K562 (cell line): ENCODE results near the gene TMEM141. TPM values are rescaled to one million over a fixed set of nuclear protein-coding genes. Genes with fewer than 3 reads are reported as not detected.

Source experiments
- ATAC-seq: fragments of 200-7000 bp; cut with Tn5 transposase; 3 replicates; pipeline ENCODE4 v1.9.1; 2020; ENCODE audit warnings: moderate library complexity
- Bru-seq: library from RNA; stranded (reverse); fragments of 400-500 nt; gene quantifications from one replicate; lab custom pipeline; 2021; lab: Mats Ljungman, UMichigan
- BruChase-seq, 2 experiments: library from RNA; stranded (reverse); fragments of 400-500 nt; gene quantifications; one replicate each; lab custom pipeline; 2021; lab: Mats Ljungman, UMichigan
- BruUV-seq: library from RNA; stranded (reverse); fragments of 400-500 nt; replicated peaks from 2 replicates; lab custom pipeline; 2021; lab: Mats Ljungman, UMichigan
- CTCF ChIA-PET: fragments of 300-600 bp; formaldehyde crosslinking; extraction: SDS; loops from one replicate; lab custom pipeline; 2021; ENCODE audit warnings: low intra/inter-chr PET ratio; lab: Yijun Ruan, JAX
- POLR2A ChIA-PET: fragments of 300-600, 350-650 bp; sonication (Branson Sonifier 250); formaldehyde crosslinking; extraction: SDS; loops from one replicate; lab custom pipeline; 2021; ENCODE audit warnings: antibody characterized with exemption, inconsistent platforms; lab: Yijun Ruan, JAX
- DNase-seq, 4 experiments: peaks; one replicate each; pipeline versions ENCODE4 v3.0.0 to v3.0.0-alpha.2; 2011 to 2018; ENCODE audit warnings: low spot score in 3 of 4, mixed read lengths in 3 of 4; ENCODE audit errors: extremely low read depth in 1 of 4
- FAIRE-seq: peaks from 2 replicates; lab custom pipeline; 2011; peaks lifted over from hg19 to GRCh38; lab: Jason Lieb, UNC
- H2AFZ ChIP-seq: 2 replicates; pipeline ENCODE4 v1.6.0; 2011; ENCODE audit warnings: low read depth, low read length, control low read depth, inconsistent platforms
- H3K27ac ChIP-seq: fragments of 200-600 bp; 3 replicates; pipeline ENCODE4 v1.8.0; 2011; ENCODE audit warnings: low read depth, mild to moderate bottlenecking, control low read depth, inconsistent platforms, low read length, moderate library complexity, mixed read lengths; ENCODE audit errors: extremely low read depth
- H3K27me3 ChIP-seq, 2 experiments: fragments of 300-600 bp in 1 of 2; 2 replicates in 1 of 2; 3 replicates in 1 of 2; pipeline versions ENCODE4 v1.6.0 to v1.8.0; 2011; ENCODE audit warnings: inconsistent platforms in 2 of 2, low read length in 2 of 2, mild to moderate bottlenecking in 1 of 2, mixed read lengths in 1 of 2, moderate library complexity in 1 of 2; ENCODE audit not compliant: control insufficient read depth in 2 of 2, insufficient read depth in 2 of 2
- H3K36me3 ChIP-seq: fragments of 300-600 bp; 3 replicates; pipeline ENCODE4 v1.8.0; 2011; ENCODE audit warnings: mild to moderate bottlenecking, low read length, inconsistent platforms; ENCODE audit not compliant: control insufficient read depth, insufficient read depth
- H3K4me1 ChIP-seq, 2 experiments: fragments of 200-600 bp in 1 of 2; replicated peaks in 1 of 2; 2 replicates in 1 of 2; 3 replicates in 1 of 2; pipeline versions ENCODE4 v1.5.1 to v1.8.0; 2011; ENCODE audit warnings: inconsistent platforms in 2 of 2, low read length in 2 of 2, mild to moderate bottlenecking in 1 of 2, mixed read lengths in 1 of 2, moderate library complexity in 1 of 2; ENCODE audit not compliant: control insufficient read depth in 2 of 2, insufficient read depth in 2 of 2
- H3K4me2 ChIP-seq: 2 replicates; pipeline ENCODE4 v1.6.1; 2011; ENCODE audit warnings: low read length, control low read depth, inconsistent platforms, mixed read lengths; ENCODE audit not compliant: insufficient read depth
- H3K4me3 ChIP-seq: fragments of 200-600 bp; sonication (generic), shearing (Covaris generic); 2 replicates; pipeline ENCODE4 v1.5.1; 2016; ENCODE audit warnings: control low read depth, inconsistent platforms
- H3K79me2 ChIP-seq: fragments of 200-600 bp; 3 replicates; pipeline ENCODE4 v1.8.0; 2011; ENCODE audit warnings: low read length, inconsistent platforms; ENCODE audit not compliant: control insufficient read depth, insufficient read depth
- H3K9ac ChIP-seq, 2 experiments: 2 replicates each; pipeline versions ENCODE4 v1.6.0 to v1.6.1; 2011; ENCODE audit warnings: low read depth in 2 of 2, low read length in 2 of 2, control low read depth in 1 of 2, inconsistent platforms in 1 of 2, mild to moderate bottlenecking in 1 of 2, mixed read lengths in 1 of 2; ENCODE audit not compliant: insufficient read depth in 1 of 2
- H3K9me1 ChIP-seq: one replicate; pipeline ENCODE4 v1.6.0; 2011; ENCODE audit warnings: inconsistent platforms, mild to moderate bottlenecking, low read length, moderate library complexity; ENCODE audit not compliant: control insufficient read depth, insufficient read depth
- H3K9me3 ChIP-seq: replicated peaks from 2 replicates; pipeline ENCODE4 v1.5.1; 2011; ENCODE audit warnings: low read depth, low read length, inconsistent platforms; ENCODE audit not compliant: control insufficient read depth, insufficient read depth
- H4K20me1 ChIP-seq: replicated peaks from 2 replicates; pipeline ENCODE4 v1.6.1; 2011; ENCODE audit warnings: low read length, inconsistent platforms, mixed read lengths; ENCODE audit not compliant: control insufficient read depth, insufficient read depth
- CREM ChIP-seq: IDR thresholded peaks from 2 replicates; pipeline ENCODE4 v1.6.1; 2014; ENCODE audit warnings: antibody characterized with exemption, low read depth
- NEUROD1 ChIP-seq: fragments of 150-350 bp; IDR thresholded peaks from 2 replicates; pipeline ENCODE4 v1.6.1; 2014; ENCODE audit warnings: borderline replicate concordance, low read length, low read depth; ENCODE audit not compliant: partially characterized antibody
- NR2C2 ChIP-seq, 2 experiments: fragments of 200-800 bp in 1 of 2; sonication (Bioruptor generic) in 1 of 2; sonication (generic) in 1 of 2; formaldehyde crosslinking in 1 of 2; IDR thresholded peaks; 2 replicates each; pipeline versions ENCODE4 v1.6.1 to v1.8.0; 2016 to 2022; ENCODE audit warnings: mild to moderate bottlenecking in 1 of 2, missing compliant biosample characterization in 1 of 2, missing genetic modification characterization in 1 of 2, missing genetic modification reagents in 1 of 2
- SRF ChIP-seq, 2 experiments: fragments of 250-450, 450-650 bp in 1 of 2; sonication (Bioruptor Pico) in 1 of 2; sonication (generic) in 1 of 2; formaldehyde crosslinking; IDR thresholded peaks; 2 replicates each; pipeline versions ENCODE4 v1.5.0 to v1.5.1; 2020 to 2022; ENCODE audit warnings: mild to moderate bottlenecking in 1 of 2, missing genetic modification reagents in 1 of 2
- STAT6 ChIP-seq: sonication (generic); formaldehyde crosslinking; IDR thresholded peaks from 2 replicates; pipeline ENCODE4 v1.8.1; 2023; ENCODE audit warnings: mild to moderate bottlenecking, missing genetic modification reagents
- ZBTB26 ChIP-seq: fragments of 450-650 bp; formaldehyde crosslinking; IDR thresholded peaks from 2 replicates; pipeline ENCODE4 v1.4.0; 2022; ENCODE audit warnings: missing genetic modification characterization
- ZNF586 ChIP-seq: fragments of 450-650 bp; formaldehyde crosslinking; conservative IDR thresholded peaks from 2 replicates; pipeline ENCODE4 v1.4.0; 2020; ENCODE audit warnings: mild to moderate bottlenecking, moderate library complexity
- WGBS: fragments of 100-300 bp; shearing (Covaris generic); methylation state at CpG from one replicate; pipeline ENCODE4 v1.1.6; 2016; ENCODE audit warnings: low coverage, mixed read lengths; ENCODE audit not compliant: insufficient coverage; ENCODE audit errors: missing lambda C conversion rate; 5-methylcytosine and 5-hydroxymethylcytosine counted together
- in situ Hi-C: fragments of 300-500 bp; cut with MboI; formaldehyde crosslinking; loops from 4 replicates; pipeline ENCODE4 v1.15.0; 2018; ENCODE audit warnings: inconsistent platforms, mixed read lengths
- intact Hi-C: fragments of 100-400 bp; cut with micrococcal nuclease; formaldehyde crosslinking; loops from 2 replicates; pipeline ENCODE4 v1.14.2; 2022
- long read RNA-seq, 3 experiments: library from polyadenylated mRNA in 2 of 3; library from RNA in 1 of 3; unstranded in 2 of 3; stranded (forward) in 1 of 3; transcript quantifications; one replicate each; pipeline ENCODE4 v2.0.0, GENCODE V29; 2019 to 2022
- polyA minus RNA-seq, 3 experiments: library from RNA; depleted of rRNA, polyadenylated mRNA; stranded (reverse); fragments of >200 nt; gene quantifications; 2 replicates each; pipeline ENCODE4 v1.2.3, GENCODE V29; 2011
- polyA plus RNA-seq, 8 experiments: library from polyadenylated mRNA; depleted of rRNA in 4 of 8; stranded (reverse) in 5 of 8; unstranded in 3 of 8; fragments of >200 nt; fragmentation: Nextera tagmentation in 2 of 8; fragmentation: Illumina TruSeq in 1 of 8; extraction: Ambion mirVana in 2 of 8; extraction: Trizol in 1 of 8; gene quantifications; 2 replicates each; pipeline versions ENCODE4 v1.2.1 to v1.2.3, GENCODE V29; 2011 to 2014; ENCODE audit warnings: inconsistent platforms in 1 of 8, missing spikeins in 1 of 8
- total RNA-seq, 7 experiments: library from RNA; depleted of rRNA in 6 of 7; stranded (reverse); fragments of >200 nt in 6 of 7; fragmentation: Illumina TruSeq in 2 of 7; extraction: Trizol in 2 of 7; gene quantifications; 2 replicates each; pipeline versions ENCODE4 v1.2.1 to v1.2.3, GENCODE V29; 2011 to 2021; ENCODE audit warnings: low replicate concordance in 1 of 7

The TMEM141 gene
- total RNA-seq (2011; cell fraction: chromatin; rRNA removed; ENCODE audit: low replicate concordance) = 14.3 and 58.8 TPM in 2 replicates
- 81.7 and 85.9 TPM in 2 replicates for total RNA-seq (2011; cell fraction: nucleolus; rRNA removed)
- 50.0 and 50.2 TPM in 2 replicates for total RNA-seq (2011; cell fraction: nucleoplasm; rRNA removed)
- total RNA-seq (2014; rRNA removed) (113 and 143 TPM in 2 replicates), total RNA-seq (2014; rRNA removed; fragmentation: Illumina TruSeq; extraction: Trizol) (36.2 and 53.6 TPM in 2 replicates), total RNA-seq (2015; rRNA removed; fragmentation: Illumina TruSeq; extraction: Trizol) (68.9 and 69.5 TPM in 2 replicates), total RNA-seq (2021) (78.7 and 94.7 TPM in 2 replicates), polyA plus RNA-seq (2011; rRNA removed) (74.8 and 80.1 TPM in 2 replicates), polyA plus RNA-seq (2014; fragmentation: Illumina TruSeq; extraction: Trizol) (110 and 112 TPM in 2 replicates), polyA plus RNA-seq (2014; fragmentation: Nextera tagmentation; extraction: Ambion mirVana) (10 to 100 TPM; 21.5 to 35.8 TPM), polyA plus RNA-seq (2014; rRNA removed) (123 and 134 TPM in 2 replicates), polyA minus RNA-seq (2011; rRNA and poly(A)+ RNA removed) (10.4 and 13.4 TPM in 2 replicates), Bru-seq, nascent RNA (percentile 92 among the genes with signal in this experiment), BruChase-seq, experiment 1, labeled RNA remaining after a 2-hour chase (percentile 83 among the genes with signal in this experiment), BruChase-seq, experiment 2, labeled RNA remaining after a 6-hour chase (percentile 73 among the genes with signal in this experiment)
- 132 and 164 TPM in 2 replicates for polyA plus RNA-seq (2011; cell fraction: cytosol; rRNA removed)
- 87.8 and 100 TPM in 2 replicates for polyA plus RNA-seq (2011; cell fraction: nucleus; rRNA removed)
- polyA plus RNA-seq (2012) = 76.7 and 87.0 TPM in 2 replicates
- polyA minus RNA-seq (2011; cell fraction: cytosol; rRNA and poly(A)+ RNA removed) = 13.7 and 16.5 TPM in 2 replicates
- 31.6 and 42.7 TPM in 2 replicates for polyA minus RNA-seq (2011; cell fraction: nucleus; rRNA and poly(A)+ RNA removed)
- long read RNA-seq, experiment 1, transcript TMEM141-204 (4 exons, 683 nt) = minor isoform, 10 of 45 reads
- long read RNA-seq, experiment 1, transcript TMEM141-201 (5 exons, 768 nt) = major isoform, 22 of 45 reads
- long read RNA-seq, experiment 1, partial matches to known transcripts = 5 of 45 reads
- long read RNA-seq, experiment 1, other reads (novel, unspliced or antisense) = 7 of 45 reads
- long read RNA-seq, experiment 2, transcript TMEM141-201 (5 exons, 768 nt) = major isoform, 50 of 105 reads
- long read RNA-seq, experiment 2, transcript TMEM141-202 (5 exons, 839 nt) = minor isoform, 12 of 105 reads
- long read RNA-seq, experiment 2, transcript TMEM141-204 (4 exons, 683 nt) = minor isoform, 16 of 105 reads
- long read RNA-seq, experiment 2, partial matches to known transcripts = 12 of 105 reads
- long read RNA-seq, experiment 2, other reads (novel, unspliced or antisense) = 14 of 105 reads
- long read RNA-seq, experiment 3, transcript TMEM141-202 (5 exons, 839 nt) = minor isoform, 6 of 60 reads
- long read RNA-seq, experiment 3, transcript TMEM141-204 (4 exons, 683 nt) = minor isoform, 20 of 60 reads
- long read RNA-seq, experiment 3, transcript TMEM141-201 (5 exons, 768 nt) = major isoform, 26 of 60 reads
- long read RNA-seq, experiment 3, partial matches to known transcripts = 3 of 60 reads
- long read RNA-seq, experiment 3, other reads (novel, unspliced or antisense) = 5 of 60 reads

GRCh38 chr9:136790640-136791515 is at the start of gene TMEM141:
Gene TMEM141 (plus strand): TSS chr9:136791344. CDS start chr9:136791371, 27 bp downstream.
- WGBS = under 1% methylated on average over 32 of the region's 70 CpGs
- CTCF ChIA-PET = interaction anchor here (1.0 to 1.9 kb wide), 2 partner anchors 25 to 238 kb away, joined by 4 to 7 read pairs; no protein-coding TSS in a partner anchor
- peaks cover 57 to 65% of the 10 kb centered on the region in 2 experiments for H3K4me1 ChIP-seq
- peak within 1 kb of the TSS; percentile 54; the same call in 1 of the 2 replicates for H2AFZ ChIP-seq
- H4K20me1 ChIP-seq = peaks cover 5% of the 10 kb centered on the region; the same call in 1 of the 2 replicates
- peaks cover 19% of the 10 kb centered on the region for H3K79me2 ChIP-seq
- DNase-seq (peak; percentile 93 to 99 (median 96)), FAIRE-seq (peak; percentile 76), ATAC-seq (peak; percentile 91)
- peak within 1 kb of the TSS; percentile 99 for H3K4me2 ChIP-seq
- in situ Hi-C loops (loop anchor here (25.0 kb wide), 1 partner anchor 446 kb away; the partner anchor contains the start of genes CYSRT1, RNF224, SLC34A3 and TUBB4B), intact Hi-C loops (loop anchor here (2.0 kb wide), 1 partner anchor 58 kb away; the partner anchor contains the start of gene PHPT1)
- peak within 1 kb of the TSS; percentile 86 to 93 for H3K9ac ChIP-seq
- POLR2A ChIA-PET = interaction anchor here (0.5 to 1.0 kb wide), 5 partner anchors 26 to 247 kb away, joined by 3 to 4 read pairs (median 3); no protein-coding TSS in a partner anchor
- H3K36me3 ChIP-seq = peaks cover 18% of the 10 kb centered on the region; the same call in 1 of the 3 replicates
- H3K9me3 ChIP-seq = no peaks in the 10 kb centered on the region
- BruUV-seq = no TSS peak
- H3K9me1 ChIP-seq = peaks cover 4% of the 10 kb centered on the region
- H3K27ac ChIP-seq = peak within 1 kb of the TSS; percentile 93
- peak within 1 kb of the TSS; percentile 58 for H3K4me3 ChIP-seq
- H3K27me3 ChIP-seq = no peaks in the 10 kb centered on the region
- TF ChIP-seq NEUROD1 (peak; percentile 15), NR2C2 (CRISPR knock-in tag; IDR thresholded peaks at IDR 0.05) (no peak), NR2C2 (tag; IDR thresholded peaks at IDR 0.05) (peak; percentile 48; the same call in 1 of the 2 replicates), ZNF586 (peak; percentile 17; the same call in 1 of the 2 replicates), ZBTB26 (CRISPR knock-in tag) (0 out of 2 replicates have a peak, but pooled peaks have one; percentile 58), SRF (CRISPR knock-in tag; IDR thresholded peaks at IDR 0.05) (peak in 1 of 2 experiments; percentile 59; a peak in 1 of 4 replicates), CREM (peak; percentile 2; the same call in 1 of the 2 replicates), STAT6 (CRISPR knock-in tag) (no peak)
